Hair follicular keratinocyte (primary cell): ENCODE data around the gene TSEN2. TPM values are rescaled to one million over a fixed set of nuclear protein-coding genes. Genes with fewer than 3 reads are reported as not detected.

Experiments used
- total RNA-seq: library from RNA; depleted of rRNA; stranded (reverse); fragments of >200 nt; gene quantifications from 2 replicates; pipeline ENCODE4 v1.2.3, GENCODE V29; 2015

Gene TSEN2
- 8.6 and 17.6 TPM in 2 replicates for total RNA-seq

DNA sequence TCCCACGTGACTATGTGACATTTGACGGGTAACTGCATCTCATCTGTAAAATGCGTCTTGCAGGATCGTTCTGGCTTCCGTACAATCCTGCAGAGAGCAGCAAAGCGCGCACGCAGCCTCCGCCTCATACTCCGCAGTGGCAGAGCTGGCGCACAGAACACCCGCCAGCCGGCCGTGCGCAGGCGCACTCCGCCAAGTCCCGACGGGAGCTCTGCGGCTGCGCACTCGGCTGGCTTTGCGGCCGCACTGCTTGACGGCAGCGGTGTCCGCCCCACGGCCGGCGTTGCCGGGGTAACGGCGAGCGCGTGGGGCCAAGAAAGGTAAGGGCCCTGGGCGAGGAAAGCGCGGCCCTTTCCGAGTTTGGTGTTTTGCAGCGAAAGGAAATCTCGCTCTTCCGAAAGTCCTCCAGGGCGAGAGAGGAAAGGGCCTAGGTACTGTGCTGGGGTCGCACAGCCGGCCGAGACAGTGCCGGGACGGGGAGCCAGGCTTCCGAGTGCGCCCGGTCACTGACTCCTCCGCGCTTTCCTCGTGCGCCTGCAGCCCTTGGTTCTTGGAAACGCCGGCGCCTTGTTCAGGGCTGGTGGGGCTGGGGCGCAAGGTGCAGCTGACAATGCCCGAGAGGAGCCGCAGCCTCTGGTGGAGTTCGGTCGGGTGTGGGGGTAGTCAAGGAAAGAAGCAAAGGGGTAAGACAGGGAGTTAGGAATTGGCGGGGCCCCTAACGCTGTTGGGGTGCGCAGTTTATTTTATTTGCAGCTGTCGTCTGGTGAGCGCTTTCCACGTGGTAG lies at the start of gene TSEN2:
Gene TSEN2 (plus strand): TSS at position 283 of the 785 bp plus-strand sequence. CDS start 5,321 bp downstream, outside the sequence.

DNA sequence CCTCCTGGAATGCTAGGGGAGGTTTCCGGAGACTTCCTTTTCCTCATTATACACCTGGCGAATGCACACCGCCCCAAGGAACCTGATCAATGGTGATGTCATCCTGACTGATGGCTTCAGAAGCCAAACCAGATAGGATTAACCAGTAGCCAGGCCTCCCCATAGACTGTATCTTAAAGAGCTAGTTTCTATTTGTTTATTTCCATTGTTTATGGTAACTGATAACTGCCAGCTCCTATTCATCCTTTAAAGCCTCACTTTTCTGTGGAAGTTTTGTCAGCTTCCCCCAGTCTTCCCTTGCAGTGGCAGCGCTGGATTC lies 61.2 kb downstream of the TSEN2 start, which contains the start of gene MKRN2OS:
Gene MKRN2OS (minus strand): TSS at position 27 of the 319 bp plus-strand sequence. CDS start 35 bp downstream, outside the sequence.

DNA sequence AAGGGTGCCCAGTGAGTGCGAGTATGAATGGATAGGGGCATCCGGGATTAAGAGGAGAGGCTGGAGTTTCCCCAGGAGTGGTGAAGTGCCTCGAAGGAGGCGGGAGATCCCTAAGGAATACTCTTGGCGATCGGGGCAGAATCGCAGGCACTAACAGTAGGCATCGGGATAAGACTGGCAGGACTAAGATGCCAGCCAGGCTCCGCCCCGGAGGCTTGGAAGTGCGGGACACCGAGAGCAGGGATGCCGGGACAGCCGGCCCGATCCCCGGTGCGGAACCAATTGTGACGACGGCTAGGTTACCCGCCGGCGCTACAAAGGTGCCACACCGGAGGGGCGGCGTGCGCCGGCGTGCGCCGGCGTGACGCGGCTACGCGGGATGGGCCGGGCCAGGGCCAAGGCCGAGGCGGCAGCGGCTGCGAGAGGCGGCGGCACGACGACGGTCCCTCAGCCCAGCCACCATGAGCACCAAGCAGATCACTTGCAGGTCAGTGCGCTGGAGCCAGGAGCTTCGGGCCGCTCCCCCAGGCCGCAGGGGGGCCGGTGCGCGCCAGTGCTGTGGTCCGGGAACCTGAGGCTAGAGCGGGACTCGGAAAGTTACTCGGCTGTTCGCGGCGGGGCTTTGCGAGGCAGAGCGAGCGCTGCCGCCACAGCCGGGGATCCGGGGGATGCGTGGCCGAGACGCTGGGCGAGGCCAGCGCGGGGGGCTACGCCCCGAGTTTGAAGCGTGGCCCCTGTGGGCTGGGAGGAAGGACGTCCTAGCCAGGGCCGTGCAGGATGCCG lies 72.6 kb downstream of the TSEN2 start, which contains the start of gene MKRN2:
Gene MKRN2 (plus strand): TSS at position 398 of the 783 bp plus-strand sequence. CDS start 64 bp downstream, at position 462.

Other genes starting within 250 kb of the TSEN2 start
- 0.39 and 0.80 TPM in 2 replicates for gene PPARG, start 195.4 kb upstream of the TSEN2 start, total RNA-seq
- gene MKRN2OS, start 61.0 kb downstream of the TSEN2 start, total RNA-seq, result 1.1 and 1.8 TPM in 2 replicates
- 25.1 and 29.0 TPM in 2 replicates for gene MKRN2, start 72.6 kb downstream of the TSEN2 start, total RNA-seq
- 46.6 and 52.0 TPM in 2 replicates for gene RAF1, start 179.6 kb downstream of the TSEN2 start, total RNA-seq